GM18951 (cell line): ENCODE data around the gene PAXX.
"Not testable (repeated sequence)": the region's sequence is repeated elsewhere in the genome, so short reads cannot be mapped to it uniquely, and the experiment has no call there.

ENCODE experiments used
- POLR2A ChIP-seq: IDR thresholded peaks from 4 replicates; pipeline ENCODE4 v1.6.1; 2011; ENCODE audit warnings: mild to moderate bottlenecking; ENCODE audit not compliant: insufficient read length, insufficient read depth; ENCODE audit errors: extremely low read depth
- in situ Hi-C: fragments of 300-500 bp; cut with MboI; formaldehyde crosslinking; loops from one replicate; pipeline ENCODE4 v1.12.0; 2022; ENCODE audit warnings: low sequenced_read_pairs, mixed read lengths, inconsistent platforms; ENCODE audit not compliant: unreplicated experiment

PAXX gene

GRCh38 chr9:136997830-136998234 is 5.6 kb downstream of the PAXX start:
- in situ Hi-C loops: no loop called here
- no peak for TF ChIP-seq POLR2A

- TF ChIP-seq POLR2A: no peak
- in situ Hi-C loops: no loop called here
These were observed 8.1 kb downstream of the PAXX start for GRCh38 chr9:137000177-137000930.

DNA sequence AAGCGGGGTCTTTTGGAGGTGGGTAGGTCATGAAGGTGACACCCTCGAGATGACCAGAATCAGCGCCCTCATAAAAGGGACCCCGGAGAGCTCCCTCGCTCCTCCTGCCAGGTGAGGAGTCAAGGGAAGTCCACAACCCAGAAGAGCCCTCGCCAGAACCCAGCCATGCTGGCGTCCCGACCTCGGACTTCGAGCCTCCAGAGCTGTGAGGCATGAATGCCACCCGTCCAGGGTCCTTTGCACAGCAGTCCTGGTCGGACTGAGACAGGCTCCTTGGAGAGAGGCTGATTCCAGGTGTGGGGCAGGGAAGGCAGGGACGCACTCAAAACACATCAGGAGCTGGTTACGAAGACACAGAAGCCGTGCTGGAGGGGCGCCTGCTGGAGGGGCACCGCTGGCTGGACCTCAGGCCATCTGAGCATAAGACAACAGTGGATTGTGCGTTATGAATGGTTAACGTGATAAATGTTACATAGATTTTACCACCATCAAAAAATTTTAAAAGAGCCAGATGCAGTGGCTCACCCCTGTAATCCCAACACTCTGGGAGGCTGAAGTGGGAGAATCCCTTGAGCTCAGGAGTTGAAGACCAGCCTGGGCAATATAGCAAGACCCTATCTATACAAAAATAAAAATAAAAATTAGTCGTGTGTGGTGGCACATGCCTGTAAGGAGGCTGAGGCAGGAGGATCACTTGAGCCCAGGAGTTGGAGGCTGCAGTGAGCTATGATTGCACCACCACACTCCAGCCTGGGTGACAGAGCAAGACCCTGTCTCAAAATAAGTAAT is 9.8 kb downstream of the PAXX start:
- in situ Hi-C loops: no loop called here
- no peak for TF ChIP-seq POLR2A

GRCh38 chr9:137002646-137003041 is 10.4 kb downstream of the PAXX start:
- TF ChIP-seq POLR2A: no peak
- in situ Hi-C loops: no loop called here

GRCh38 chr9:137004285-137004684 is 12.1 kb downstream of the PAXX start:
- in situ Hi-C loops: not testable (repeated sequence)

DNA sequence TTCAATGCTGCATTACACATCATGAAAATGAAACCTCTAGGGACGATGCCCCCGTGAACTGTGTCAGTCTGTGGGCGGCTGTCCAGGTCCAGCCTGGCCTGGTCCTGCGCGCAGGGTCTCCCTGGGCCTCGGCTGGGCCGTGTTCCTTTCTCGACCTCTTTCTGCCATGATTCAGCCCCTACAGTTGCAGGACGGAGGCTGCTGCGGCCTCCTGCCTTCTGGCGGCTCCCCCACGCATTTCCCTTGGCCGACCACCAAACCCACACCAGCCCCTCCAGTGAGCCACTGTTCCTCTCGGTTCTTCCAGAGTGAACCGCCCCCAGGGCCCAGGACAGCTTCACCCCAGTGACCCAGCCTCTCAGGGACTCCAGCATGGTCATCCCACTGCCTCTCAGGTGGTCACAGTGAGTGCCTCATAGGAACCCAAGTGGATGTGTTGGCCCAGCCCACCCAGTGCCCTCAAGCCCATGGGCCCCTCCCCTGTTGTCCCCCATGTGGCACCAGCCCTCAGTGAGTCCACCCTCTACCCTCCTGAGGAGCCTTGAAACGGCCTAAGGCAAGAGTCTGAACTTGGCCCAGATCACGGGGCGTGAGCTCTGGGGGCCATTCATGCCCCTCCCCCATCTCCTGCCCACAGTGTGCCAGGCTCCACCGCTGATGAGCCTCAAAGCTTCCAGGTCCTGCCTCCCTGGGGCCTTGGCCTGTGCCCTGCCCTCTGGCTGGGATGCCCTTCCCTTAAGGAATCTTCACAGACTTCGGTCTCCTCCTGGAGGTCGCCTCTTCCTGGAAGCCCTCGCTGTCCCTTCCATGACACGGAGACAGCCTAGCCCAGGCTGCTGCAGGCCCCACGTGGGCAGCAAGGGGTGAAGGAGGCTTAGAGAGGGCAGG is 14.1 kb downstream of the PAXX start:
- in situ Hi-C loops: no loop called here
- no peak for TF ChIP-seq POLR2A

GRCh38 chr9:137007108-137007815 is 15.0 kb downstream of the PAXX start:
- no peak for TF ChIP-seq POLR2A
- in situ Hi-C loops: no loop called here

GRCh38 chr9:137007816-137008270 is 15.6 kb downstream of the PAXX start:
- TF ChIP-seq POLR2A: no peak
- in situ Hi-C loops: no loop called here

GRCh38 chr9:137008312-137008711 is 16.1 kb downstream of the PAXX start:
- in situ Hi-C loops: no loop called here
- TF ChIP-seq POLR2A: no peak

GRCh38 chr9:137009217-137009616 is 17.0 kb downstream of the PAXX start:
- in situ Hi-C loops: no loop called here
- no peak for TF ChIP-seq POLR2A

- no peak for TF ChIP-seq POLR2A
- in situ Hi-C loops: no loop called here
These were observed 17.9 kb downstream of the PAXX start for GRCh38 chr9:137009938-137010732.

GRCh38 chr9:137011156-137011555 is 18.9 kb downstream of the PAXX start:
- in situ Hi-C loops: no loop called here
- no peak for TF ChIP-seq POLR2A
